ENCODE measurements around the gene ELL.

Gene ELL

GRCh38 chr19:18460900-18461299, 61.0 kb downstream of the ELL start:
- no peaks in the 10 kb centered on the region for H3K9me3 ChIP-seq (ENCODE audit: control insufficient read depth in 1 of 2, low read length in 2 of 2)
- peaks cover 27 to 28% of the 10 kb centered on the region in 2 donors for H3K36me3 ChIP-seq (ENCODE audit: control insufficient read depth in 1 of 2, insufficient read depth in 2 of 2, low read length in 2 of 2)
- peaks cover 28 to 61% of the 10 kb centered on the region in 2 donors for H3K4me1 ChIP-seq (ENCODE audit: control insufficient read depth in 1 of 2, insufficient read depth in 2 of 2, low read length in 2 of 2)
- H3K27me3 ChIP-seq (ENCODE audit: low read depth, low read length) = no peaks in the 10 kb centered on the region
- no peak overlapping the region for H3K4me3 ChIP-seq (ENCODE audit: low read depth in 1 of 2, low read length in 2 of 2)
- no peak overlapping the region for H3K27ac ChIP-seq (ENCODE audit: low read length)

DNA sequence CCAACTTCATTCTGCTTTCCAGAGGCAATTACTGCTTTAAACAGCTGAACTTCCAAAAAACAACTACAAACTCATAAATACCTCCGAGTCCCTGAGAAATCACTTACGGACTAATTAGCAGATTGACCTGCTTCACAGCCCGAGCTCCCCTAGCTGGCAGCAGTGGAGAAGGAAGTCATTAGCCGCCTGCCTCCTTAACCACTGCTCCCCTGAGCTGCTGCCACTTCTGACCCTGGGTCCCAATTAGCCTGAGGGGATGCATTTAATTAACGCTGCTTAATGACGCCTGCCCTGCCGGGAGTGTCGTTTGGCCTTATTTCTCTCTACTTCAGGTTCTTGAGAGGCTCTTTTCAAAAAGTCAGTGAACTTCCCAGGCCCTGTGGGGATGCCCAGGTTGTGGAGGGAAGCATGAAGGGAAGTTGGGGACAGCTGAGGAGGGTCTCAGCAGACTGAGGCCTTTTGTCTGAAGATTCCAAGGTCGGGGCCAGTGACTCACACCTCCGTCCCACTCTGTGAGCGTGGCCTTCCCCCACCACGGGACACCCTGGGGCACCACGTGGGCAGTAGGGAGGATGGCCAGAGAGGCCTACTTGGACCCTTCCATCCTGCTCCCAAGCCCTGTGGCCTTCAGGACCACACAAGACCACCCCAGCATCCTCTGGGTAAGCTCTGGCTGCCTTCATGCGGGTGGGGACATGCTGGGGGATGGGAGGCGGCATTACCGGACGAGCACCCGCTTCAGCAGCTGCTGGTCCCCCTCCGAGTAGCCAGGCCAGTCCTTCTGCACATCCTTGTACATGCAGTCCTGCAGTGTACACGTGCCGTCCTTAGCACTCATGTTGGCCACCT, 64.2 kb downstream of the ELL start:
- Histone ChIP-seq H3K4me1 (ENCODE audit: control insufficient read depth in 1 of 2, insufficient read depth in 2 of 2, low read length in 2 of 2) (peaks cover 15 to 39% of the 10 kb centered on the region in 2 donors), H3K36me3 (ENCODE audit: control insufficient read depth in 1 of 2, insufficient read depth in 2 of 2, low read length in 2 of 2) (peaks cover 21 to 31% of the 10 kb centered on the region in 2 donors), H3K27me3 (ENCODE audit: low read depth, low read length) (no peaks in the 10 kb centered on the region), H3K9me3 (ENCODE audit: control insufficient read depth in 1 of 2, low read length in 2 of 2) (no peaks in the 10 kb centered on the region), H3K27ac (ENCODE audit: low read length) (no peak overlapping the region), H3K4me3 (ENCODE audit: low read depth in 1 of 2, low read length in 2 of 2) (no peak overlapping the region)

- Histone ChIP-seq H3K9me3 (ENCODE audit: control insufficient read depth in 1 of 2, low read length in 2 of 2) (no peaks in the 10 kb centered on the region), H3K27me3 (ENCODE audit: low read depth, low read length) (no peaks in the 10 kb centered on the region), H3K4me3 (ENCODE audit: low read depth in 1 of 2, low read length in 2 of 2) (no peak overlapping the region), H3K4me1 (ENCODE audit: control insufficient read depth in 1 of 2, insufficient read depth in 2 of 2, low read length in 2 of 2) (peaks cover 15 to 39% of the 10 kb centered on the region in 2 donors), H3K36me3 (ENCODE audit: control insufficient read depth in 1 of 2, insufficient read depth in 2 of 2, low read length in 2 of 2) (peaks cover 25 to 33% of the 10 kb centered on the region in 2 donors), H3K27ac (ENCODE audit: low read length) (peak overlapping the region; percentile 45)
Measured at GRCh38 chr19:18456974-18457373, 64.9 kb downstream of the ELL start.

DNA sequence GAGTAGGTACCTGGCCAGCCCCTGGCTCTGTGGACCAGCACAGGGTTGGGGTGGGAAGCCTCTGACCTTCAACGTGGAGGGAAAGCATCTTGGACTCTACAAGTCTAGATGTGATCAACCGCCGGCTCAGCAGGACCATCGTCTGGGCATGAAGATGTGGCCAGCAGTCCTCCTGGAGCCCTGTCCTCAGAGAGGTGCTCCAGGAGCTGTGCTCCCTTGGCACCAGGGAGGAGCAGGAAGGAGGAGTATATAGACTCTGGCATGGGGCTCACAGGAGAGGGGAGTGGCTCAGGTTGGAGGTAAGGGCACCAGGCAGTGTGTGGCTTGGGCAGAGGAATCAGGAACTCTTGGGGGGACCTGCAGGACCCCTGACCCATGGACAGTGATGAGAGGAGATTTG, 65.6 kb downstream of the ELL start:
- H3K36me3 ChIP-seq (ENCODE audit: control insufficient read depth in 1 of 2, insufficient read depth in 2 of 2, low read length in 2 of 2) = peaks cover 20 to 38% of the 10 kb centered on the region in 2 donors
- H3K27me3 ChIP-seq (ENCODE audit: low read depth, low read length) = no peaks in the 10 kb centered on the region
- H3K4me1 ChIP-seq (ENCODE audit: control insufficient read depth in 1 of 2, insufficient read depth in 2 of 2, low read length in 2 of 2) = peaks cover 15 to 36% of the 10 kb centered on the region in 2 donors
- H3K27ac ChIP-seq (ENCODE audit: low read length) = peak overlapping the region; percentile 45
- no peaks in the 10 kb centered on the region for H3K9me3 ChIP-seq (ENCODE audit: control insufficient read depth in 1 of 2, low read length in 2 of 2)
- H3K4me3 ChIP-seq (ENCODE audit: low read depth in 1 of 2, low read length in 2 of 2) = no peak overlapping the region

- no peaks in the 10 kb centered on the region for H3K27me3 ChIP-seq (ENCODE audit: low read depth, low read length)
- H3K36me3 ChIP-seq (ENCODE audit: control insufficient read depth in 1 of 2, insufficient read depth in 2 of 2, low read length in 2 of 2) = peaks cover 22 to 47% of the 10 kb centered on the region in 2 donors
- H3K4me1 ChIP-seq (ENCODE audit: control insufficient read depth in 1 of 2, insufficient read depth in 2 of 2, low read length in 2 of 2) = peaks cover 4 to 27% of the 10 kb centered on the region in 2 donors
- no peak overlapping the region for H3K27ac ChIP-seq (ENCODE audit: low read length)
- no peak overlapping the region for H3K4me3 ChIP-seq (ENCODE audit: low read depth in 1 of 2, low read length in 2 of 2)
- H3K9me3 ChIP-seq (ENCODE audit: control insufficient read depth in 1 of 2, low read length in 2 of 2) = no peaks in the 10 kb centered on the region
Measured at GRCh38 chr19:18453269-18454024, 68.4 kb downstream of the ELL start.

DNA sequence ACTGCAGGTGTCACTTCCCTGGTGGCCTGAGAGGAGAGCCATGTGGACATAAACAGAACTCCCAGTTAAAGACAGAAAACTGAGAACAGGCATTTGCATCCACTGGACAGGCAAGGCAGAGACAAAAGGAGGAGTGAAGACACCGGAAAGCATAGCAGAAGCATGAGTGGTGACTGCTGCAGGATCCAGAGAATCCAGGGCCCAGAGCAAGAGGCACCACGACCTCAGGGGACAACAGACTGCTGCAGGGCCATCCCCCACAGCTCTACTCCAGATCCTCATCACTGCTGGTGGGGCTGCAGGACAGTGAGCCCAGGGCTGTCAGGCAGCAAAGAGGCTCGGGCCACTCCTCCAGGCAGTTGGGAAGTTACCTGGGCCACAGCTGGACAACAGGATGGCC, 69.5 kb downstream of the ELL start:
- Histone ChIP-seq H3K4me3 (ENCODE audit: low read depth in 1 of 2, low read length in 2 of 2) (no peak overlapping the region), H3K4me1 (ENCODE audit: control insufficient read depth in 1 of 2, insufficient read depth in 2 of 2, low read length in 2 of 2) (peaks cover 0 to 22% of the 10 kb centered on the region in 2 donors), H3K9me3 (ENCODE audit: control insufficient read depth in 1 of 2, low read length in 2 of 2) (no peaks in the 10 kb centered on the region), H3K27me3 (ENCODE audit: low read depth, low read length) (no peaks in the 10 kb centered on the region), H3K36me3 (ENCODE audit: control insufficient read depth in 1 of 2, insufficient read depth in 2 of 2, low read length in 2 of 2) (peaks cover 20 to 51% of the 10 kb centered on the region in 2 donors), H3K27ac (ENCODE audit: low read length) (no peak overlapping the region)

DNA sequence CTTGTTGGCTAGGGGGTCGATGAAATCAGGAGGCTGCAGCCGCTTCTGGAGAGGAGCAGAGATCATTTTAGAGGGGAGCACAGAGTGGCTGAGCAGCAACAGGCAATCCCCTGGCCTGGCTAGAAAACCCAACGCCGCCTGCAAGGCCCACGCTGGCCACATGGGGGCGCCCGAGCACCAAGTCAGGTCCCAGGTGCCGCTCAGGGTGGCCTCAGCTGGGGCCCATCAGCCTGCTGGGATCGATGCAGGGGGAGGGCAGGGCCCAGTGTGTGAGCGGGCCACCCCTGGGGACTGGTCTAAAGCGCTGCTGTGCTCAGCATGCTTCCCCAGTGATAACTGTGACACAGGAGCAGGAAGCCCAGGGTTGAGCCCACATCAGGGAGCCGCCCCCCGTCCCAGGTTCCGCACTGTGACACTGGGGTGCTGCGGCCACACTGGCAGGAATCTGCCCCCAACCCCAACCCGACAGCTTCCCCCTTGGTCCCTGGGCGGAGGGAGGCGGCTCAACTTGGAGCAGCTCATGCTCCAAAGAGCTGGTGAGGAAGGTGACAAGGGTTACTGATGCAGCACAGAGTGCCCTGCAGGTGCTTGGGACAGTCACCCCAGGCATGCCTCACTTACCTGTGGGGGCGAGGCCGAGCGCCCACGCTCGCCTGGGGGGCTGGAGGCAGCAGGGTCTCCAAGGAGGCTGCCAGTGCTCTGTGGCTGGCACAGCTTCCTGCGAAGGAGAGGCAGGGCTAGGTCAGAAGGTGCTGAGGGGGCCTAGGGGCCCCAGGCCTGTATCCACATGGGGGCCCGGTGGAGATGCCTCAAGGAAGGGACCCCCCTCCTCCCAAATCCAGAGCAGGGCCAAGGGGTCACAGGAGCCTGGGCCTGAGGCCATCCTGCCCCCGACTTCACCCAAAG, 70.7 kb downstream of the ELL start:
- Histone ChIP-seq H3K9me3 (ENCODE audit: control insufficient read depth in 1 of 2, low read length in 2 of 2) (no peaks in the 10 kb centered on the region), H3K27me3 (ENCODE audit: low read depth, low read length) (no peaks in the 10 kb centered on the region), H3K4me1 (ENCODE audit: control insufficient read depth in 1 of 2, insufficient read depth in 2 of 2, low read length in 2 of 2) (peaks cover 0 to 10% of the 10 kb centered on the region in 2 donors), H3K4me3 (ENCODE audit: low read depth in 1 of 2, low read length in 2 of 2) (no peak overlapping the region), H3K36me3 (ENCODE audit: control insufficient read depth in 1 of 2, insufficient read depth in 2 of 2, low read length in 2 of 2) (peaks cover 20 to 60% of the 10 kb centered on the region in 2 donors), H3K27ac (ENCODE audit: low read length) (no peak overlapping the region)

GRCh38 chr19:18450021-18450930, 71.6 kb downstream of the ELL start:
- H3K27ac ChIP-seq (ENCODE audit: low read length) = no peak overlapping the region
- H3K4me1 ChIP-seq (ENCODE audit: control insufficient read depth in 1 of 2, insufficient read depth in 2 of 2, low read length in 2 of 2) = peaks cover 0 to 9% of the 10 kb centered on the region in 2 donors
- no peaks in the 10 kb centered on the region for H3K9me3 ChIP-seq (ENCODE audit: control insufficient read depth in 1 of 2, low read length in 2 of 2)
- H3K4me3 ChIP-seq (ENCODE audit: low read depth in 1 of 2, low read length in 2 of 2) = no peak overlapping the region
- no peaks in the 10 kb centered on the region for H3K27me3 ChIP-seq (ENCODE audit: low read depth, low read length)
- H3K36me3 ChIP-seq (ENCODE audit: control insufficient read depth in 1 of 2, insufficient read depth in 2 of 2, low read length in 2 of 2) = peaks cover 25 to 65% of the 10 kb centered on the region in 2 donors

DNA sequence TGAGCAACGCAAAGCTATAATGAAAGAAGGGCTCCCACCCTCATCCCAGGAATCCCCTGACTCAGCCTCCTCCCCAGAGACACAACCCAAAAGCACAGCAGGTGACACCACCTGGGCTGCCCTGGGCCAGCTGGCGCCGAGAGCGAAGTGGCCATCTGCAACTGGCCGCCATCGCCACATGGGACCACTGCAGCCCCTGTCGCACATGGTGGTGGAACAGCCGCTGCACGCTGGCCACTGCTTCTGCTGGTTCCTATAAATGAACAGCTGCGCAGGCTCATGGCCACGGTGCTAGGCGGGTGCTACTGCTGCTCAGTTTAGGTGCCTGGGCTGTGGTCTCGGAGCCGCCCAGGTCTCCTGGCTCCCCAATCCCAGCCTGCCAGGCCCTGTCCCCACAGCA, 72.3 kb downstream of the ELL start:
- Histone ChIP-seq H3K27ac (ENCODE audit: low read length) (no peak overlapping the region), H3K9me3 (ENCODE audit: control insufficient read depth in 1 of 2, low read length in 2 of 2) (no peaks in the 10 kb centered on the region), H3K27me3 (ENCODE audit: low read depth, low read length) (no peaks in the 10 kb centered on the region), H3K36me3 (ENCODE audit: control insufficient read depth in 1 of 2, insufficient read depth in 2 of 2, low read length in 2 of 2) (peaks cover 29 to 72% of the 10 kb centered on the region in 2 donors), H3K4me1 (ENCODE audit: control insufficient read depth in 1 of 2, insufficient read depth in 2 of 2, low read length in 2 of 2) (peaks cover 0 to 9% of the 10 kb centered on the region in 2 donors), H3K4me3 (ENCODE audit: low read depth in 1 of 2, low read length in 2 of 2) (no peak overlapping the region)

GRCh38 chr19:18446811-18447359, 75.0 kb downstream of the ELL start:
- Histone ChIP-seq H3K27me3 (ENCODE audit: low read depth, low read length) (no peaks in the 10 kb centered on the region), H3K4me3 (ENCODE audit: low read depth in 1 of 2, low read length in 2 of 2) (no peak overlapping the region), H3K4me1 (ENCODE audit: control insufficient read depth in 1 of 2, insufficient read depth in 2 of 2, low read length in 2 of 2) (peaks cover 3 to 9% of the 10 kb centered on the region in 2 donors), H3K27ac (ENCODE audit: low read length) (no peak overlapping the region), H3K9me3 (ENCODE audit: control insufficient read depth in 1 of 2, low read length in 2 of 2) (no peaks in the 10 kb centered on the region), H3K36me3 (ENCODE audit: control insufficient read depth in 1 of 2, insufficient read depth in 2 of 2, low read length in 2 of 2) (peaks cover 38 to 78% of the 10 kb centered on the region in 2 donors)
